ENCODE data around the gene LRP2. TPM values are rescaled to one million over a fixed set of nuclear protein-coding genes. Genes with fewer than 3 reads are reported as not detected.

Gene LRP2
- total and polyA plus RNA-seq, 8 donors: under 0.01 to 0.92 (median 0.28) TPM; not detected in 3

- 84 to 97% (median 94%) methylated on average over 2 of the region's 2 CpGs for WGBS, 5 donors
- Histone ChIP-seq H3K4me3 (no peak overlapping the region), H3K27me3 (no peaks in the 10 kb centered on the region), H3K4me1 (no peaks in the 10 kb centered on the region), H3K27ac (no peak overlapping the region), H3K9me3 (no peaks in the 10 kb centered on the region), H3K36me3 (no peaks in the 10 kb centered on the region)
- intact Hi-C loops (cut with DNase I; ENCODE audit: low total_unique reads): no loop called here
- TF ChIP-seq POLR2A (IDR thresholded peaks at IDR 0.05) (no peak), CTCF (IDR thresholded peaks at IDR 0.05) (no peak), EP300 (IDR thresholded peaks at IDR 0.05) (no peak), POLR2AphosphoS5 (IDR thresholded peaks at IDR 0.05) (no peak)
- DNase-seq: no peak
Measured at GRCh38 chr2:169182573-169182972, 179.8 kb downstream of the LRP2 start.

- no peak for DNase-seq
- Histone ChIP-seq H3K4me3 (no peak overlapping the region), H3K27me3 (no peaks in the 10 kb centered on the region), H3K9me3 (no peaks in the 10 kb centered on the region), H3K27ac (no peak overlapping the region), H3K36me3 (no peaks in the 10 kb centered on the region), H3K4me1 (no peaks in the 10 kb centered on the region)
- intact Hi-C loops (cut with DNase I; ENCODE audit: low total_unique reads): no loop called here
- 87 to 100% (median 95%) methylated on average over 1 of the region's 1 CpG for WGBS, 5 donors
- TF ChIP-seq CTCF (IDR thresholded peaks at IDR 0.05) (no peak), EP300 (IDR thresholded peaks at IDR 0.05) (no peak)
Measured at GRCh38 chr2:169178804-169179390, 183.4 kb downstream of the LRP2 start.

GRCh38 chr2:169178364-169178763 lies 184.0 kb downstream of the LRP2 start:
- TF ChIP-seq POLR2AphosphoS5 (IDR thresholded peaks at IDR 0.05) (no peak), EP300 (IDR thresholded peaks at IDR 0.05) (no peak)
- Histone ChIP-seq H3K4me3 (no peak overlapping the region), H3K9me3 (no peaks in the 10 kb centered on the region), H3K36me3 (no peaks in the 10 kb centered on the region), H3K4me1 (no peaks in the 10 kb centered on the region), H3K27ac (no peak overlapping the region), H3K27me3 (no peaks in the 10 kb centered on the region)
- 65 to 87% (median 84%) methylated on average over 5 of the region's 5 CpGs for WGBS, 5 donors
- no peak for DNase-seq
- intact Hi-C loops (cut with DNase I; ENCODE audit: low total_unique reads): no loop called here

- no peak for TF ChIP-seq POLR2A (IDR thresholded peaks at IDR 0.05)
- no peak for TF ChIP-seq POLR2AphosphoS5 (IDR thresholded peaks at IDR 0.05)
- no peak for TF ChIP-seq EP300 (IDR thresholded peaks at IDR 0.05)
- no peak for TF ChIP-seq CTCF (IDR thresholded peaks at IDR 0.05)
- 89 to 92% (median 92%) methylated on average over 10 of the region's 10 CpGs for WGBS, 5 donors
- DNase-seq: no peak
- Histone ChIP-seq H3K4me1 (no peaks in the 10 kb centered on the region), H3K9me3 (no peaks in the 10 kb centered on the region), H3K27me3 (no peaks in the 10 kb centered on the region), H3K4me3 (no peak overlapping the region), H3K36me3 (no peaks in the 10 kb centered on the region), H3K27ac (no peak overlapping the region)
- intact Hi-C loops (cut with DNase I; ENCODE audit: low total_unique reads): no loop called here
Measured at GRCh38 chr2:169175112-169175511, 187.2 kb downstream of the LRP2 start.

- Histone ChIP-seq H3K27me3 (no peaks in the 10 kb centered on the region), H3K4me3 (no peak overlapping the region), H3K27ac (no peak overlapping the region), H3K9me3 (no peaks in the 10 kb centered on the region), H3K36me3 (no peaks in the 10 kb centered on the region), H3K4me1 (no peaks in the 10 kb centered on the region)
- no peak for TF ChIP-seq POLR2A (IDR thresholded peaks at IDR 0.05)
- TF ChIP-seq CTCF (IDR thresholded peaks at IDR 0.05): no peak
- no peak for TF ChIP-seq POLR2AphosphoS5 (IDR thresholded peaks at IDR 0.05)
- TF ChIP-seq EP300 (IDR thresholded peaks at IDR 0.05): no peak
- WGBS, 5 donors: 76 to 83% (median 81%) methylated on average over 9 of the region's 9 CpGs
- no peak for DNase-seq
- intact Hi-C loops (cut with DNase I; ENCODE audit: low total_unique reads): no loop called here
Measured at GRCh38 chr2:169173876-169174275, 188.5 kb downstream of the LRP2 start.

Data from stomach (tissue), 9 donors.